HG03520 (cell line): Measurements from ENCODE around the gene COL28A1.

Source experiments
- ATAC-seq: cut with Tn5 transposase; IDR thresholded peaks from one replicate; pipeline ENCODE4 v1.9.1; 2021; ENCODE audit warnings: mild to moderate bottlenecking, moderate library complexity; ENCODE audit not compliant: unreplicated experiment

Gene COL28A1

DNA sequence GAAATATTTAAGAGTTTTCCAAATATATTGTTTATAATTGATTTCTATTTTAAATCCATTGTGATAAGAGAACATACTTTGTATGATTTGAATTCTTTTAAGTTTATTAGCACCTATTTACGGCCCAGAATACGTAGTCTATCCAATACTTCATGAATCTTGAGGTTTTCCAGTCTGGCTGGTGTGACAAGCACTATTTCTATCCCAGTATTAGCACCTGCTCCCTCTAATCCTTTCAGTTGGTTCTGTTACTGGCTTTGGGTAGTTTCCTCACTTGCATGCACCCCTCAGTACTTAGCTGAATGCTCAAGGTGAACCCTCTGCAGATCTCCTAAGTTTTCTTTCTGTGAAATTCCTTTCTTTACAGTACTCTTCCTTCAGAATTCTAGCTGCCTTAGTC lies 186.5 kb downstream of the COL28A1 start:
- no peak for ATAC-seq

DNA sequence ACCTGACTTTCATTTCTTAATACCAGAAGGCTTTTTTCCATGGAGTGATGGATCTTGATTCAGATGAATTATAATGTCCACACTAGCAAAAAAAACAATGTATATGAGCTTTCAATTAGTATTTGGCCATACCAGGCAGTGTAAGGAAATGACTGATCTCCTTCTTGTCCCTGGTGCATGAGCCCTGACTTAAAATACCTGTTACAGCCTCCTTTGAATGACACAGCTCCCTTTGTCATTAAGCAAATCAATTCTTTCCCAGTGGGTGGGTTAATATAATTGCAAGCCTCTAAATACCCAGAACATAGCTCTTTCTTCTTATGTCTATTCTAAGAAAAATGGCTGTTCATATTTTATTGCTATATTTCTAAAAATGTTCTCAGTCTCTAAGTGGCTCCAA lies 188.6 kb downstream of the COL28A1 start:
- no peak for ATAC-seq

DNA sequence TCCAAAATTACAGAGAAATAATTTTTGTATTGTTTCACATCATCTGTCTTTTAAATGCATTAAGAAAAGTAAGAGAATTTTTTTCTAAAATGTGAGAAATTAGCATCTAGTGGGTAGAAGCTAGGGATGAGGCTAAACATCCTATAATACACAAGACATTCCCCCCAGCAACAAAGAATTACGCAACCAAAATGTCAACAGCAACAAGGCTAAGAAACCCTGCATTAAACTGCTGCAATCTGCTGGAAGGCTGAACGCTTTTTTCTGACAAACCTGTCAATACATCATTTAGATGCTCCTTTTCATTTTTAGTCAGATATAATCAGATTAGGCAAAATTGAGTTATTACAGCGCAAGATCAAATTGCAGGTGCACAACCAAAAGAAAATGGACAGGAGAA lies 191.1 kb downstream of the COL28A1 start:
- ATAC-seq, result no peak

GRCh38 chr7:7335909-7336308 lies 199.8 kb downstream of the COL28A1 start:
- no peak for ATAC-seq

DNA sequence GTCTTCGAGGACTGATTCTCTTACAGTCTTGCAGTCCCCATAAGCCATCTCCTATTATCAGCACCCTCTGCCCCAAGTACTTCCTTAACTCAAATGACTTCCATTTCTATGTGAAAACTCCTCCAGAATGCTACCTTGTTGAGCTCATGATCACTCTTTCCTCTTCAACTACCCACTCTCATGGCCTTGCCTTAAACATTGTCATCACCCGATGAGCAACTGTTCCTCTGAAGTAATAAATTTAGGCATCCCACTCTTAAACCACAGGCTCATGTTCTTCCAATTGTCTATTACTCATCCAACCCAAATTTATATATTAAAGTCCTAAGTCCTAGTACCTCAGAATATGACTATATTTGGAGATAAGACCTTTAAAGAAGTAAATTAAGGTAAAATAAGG lies 200.5 kb downstream of the COL28A1 start:
- no peak for ATAC-seq

DNA sequence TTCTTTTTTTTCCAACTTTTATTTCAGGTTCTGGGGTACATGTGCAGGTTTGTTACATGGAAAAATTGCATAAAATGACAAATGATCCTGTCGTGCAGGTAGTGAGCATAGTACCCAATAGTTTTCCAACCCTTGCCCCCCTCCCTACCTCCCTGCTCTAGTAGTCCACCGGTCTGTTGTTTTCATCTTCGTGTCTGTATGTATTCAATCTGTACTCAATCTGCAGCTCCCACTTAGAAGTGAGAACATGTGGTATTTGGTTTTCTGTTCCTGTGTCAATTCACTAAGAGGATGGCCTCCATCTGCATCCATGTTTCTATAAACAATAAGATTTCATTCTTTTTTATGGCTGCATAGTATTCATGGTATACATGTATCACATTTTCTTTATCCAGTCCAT lies 202.1 kb downstream of the COL28A1 start:
- ATAC-seq, result no peak

- ATAC-seq, result no peak
Measured at GRCh38 chr7:7331523-7331922, 204.2 kb downstream of the COL28A1 start.

- ATAC-seq, result no peak
Measured at GRCh38 chr7:7330997-7331396, 204.7 kb downstream of the COL28A1 start.

GRCh38 chr7:7329326-7329725 lies 206.3 kb downstream of the COL28A1 start:
- no peak for ATAC-seq

DNA sequence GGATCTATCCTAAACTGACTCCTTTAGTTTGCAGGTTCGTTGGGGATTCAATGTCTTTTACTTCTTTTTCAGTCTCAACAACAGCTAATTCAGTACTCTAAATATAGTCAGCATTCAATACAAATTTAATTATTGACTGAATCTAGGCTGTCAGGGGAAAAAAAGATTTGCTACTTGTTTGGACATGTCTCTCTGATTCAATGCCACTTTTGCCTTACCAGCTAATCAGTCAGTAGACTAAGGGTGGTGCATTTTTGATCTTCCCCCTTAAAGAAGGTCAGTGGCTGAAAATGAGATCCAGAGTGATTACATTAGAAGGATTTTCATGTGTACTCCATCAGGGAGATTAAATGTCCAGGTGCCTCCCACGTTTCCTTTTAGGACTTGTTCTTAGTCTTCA lies 208.2 kb downstream of the COL28A1 start:
- no peak for ATAC-seq

GRCh38 chr7:7324698-7325097 lies 211.0 kb downstream of the COL28A1 start:
- ATAC-seq, result no peak

DNA sequence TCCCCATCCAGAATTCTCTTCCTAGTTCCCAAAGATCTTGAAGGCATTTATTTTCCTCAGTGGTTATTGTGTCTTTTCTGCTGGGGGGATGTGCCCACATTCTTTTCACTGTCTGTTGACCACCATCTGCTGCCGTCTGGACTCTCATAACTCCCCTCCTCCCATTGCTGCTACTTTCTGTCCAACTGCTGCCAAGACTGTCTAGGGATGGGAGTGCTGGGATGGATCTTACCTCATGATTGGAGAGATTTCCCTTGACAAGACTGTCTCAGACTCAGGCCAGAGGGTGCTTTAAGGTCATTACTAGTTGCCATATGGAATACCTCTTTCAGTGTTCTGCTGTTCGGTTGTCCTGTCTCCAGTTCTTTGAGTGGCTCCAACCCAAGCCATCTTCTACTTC lies 211.8 kb downstream of the COL28A1 start:
- no peak for ATAC-seq

- peak; percentile 41 for ATAC-seq
Measured at GRCh38 chr7:7323352-7323751, 212.3 kb downstream of the COL28A1 start.

DNA sequence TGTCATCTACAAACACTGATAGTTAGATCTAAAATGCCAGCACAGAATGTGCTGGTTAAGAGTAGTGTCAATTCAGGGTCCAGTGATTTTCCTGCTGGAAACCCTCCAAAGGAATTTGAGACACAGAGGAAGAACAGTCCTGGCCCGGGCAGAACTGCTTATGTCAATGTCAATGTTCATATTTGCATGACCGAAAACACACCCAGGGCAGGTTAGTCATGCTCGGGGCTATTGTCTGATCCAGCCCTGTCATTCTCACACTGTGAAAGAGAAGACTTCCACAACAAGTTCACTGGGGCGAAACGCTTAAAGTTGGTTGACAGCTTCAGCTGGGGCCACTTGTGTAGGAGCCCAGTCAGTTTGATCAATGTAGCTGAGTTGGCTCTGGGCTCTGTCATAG lies 214.0 kb downstream of the COL28A1 start:
- peak; percentile 96 for ATAC-seq

DNA sequence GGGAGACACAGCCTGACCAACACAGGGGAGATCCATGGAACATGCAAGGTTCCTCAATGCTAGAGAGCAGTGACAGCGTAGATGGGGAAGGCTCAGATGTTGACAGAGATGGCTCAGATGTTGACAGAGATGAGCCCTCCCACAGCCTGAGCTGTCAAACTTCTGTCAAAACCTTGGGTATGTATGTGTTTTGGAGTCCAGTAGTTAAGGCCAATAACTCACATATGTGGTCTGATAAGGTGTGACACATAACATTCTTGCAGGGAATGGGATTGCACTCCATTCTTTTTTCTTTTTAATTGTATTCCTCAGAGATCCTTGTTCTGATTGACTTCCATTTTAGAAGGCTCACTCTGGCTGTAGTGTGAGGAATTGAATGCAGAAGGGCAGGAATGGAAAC lies 217.1 kb downstream of the COL28A1 start:
- ATAC-seq, result no peak

GRCh38 chr7:7317850-7318249 lies 217.8 kb downstream of the COL28A1 start:
- no peak for ATAC-seq

DNA sequence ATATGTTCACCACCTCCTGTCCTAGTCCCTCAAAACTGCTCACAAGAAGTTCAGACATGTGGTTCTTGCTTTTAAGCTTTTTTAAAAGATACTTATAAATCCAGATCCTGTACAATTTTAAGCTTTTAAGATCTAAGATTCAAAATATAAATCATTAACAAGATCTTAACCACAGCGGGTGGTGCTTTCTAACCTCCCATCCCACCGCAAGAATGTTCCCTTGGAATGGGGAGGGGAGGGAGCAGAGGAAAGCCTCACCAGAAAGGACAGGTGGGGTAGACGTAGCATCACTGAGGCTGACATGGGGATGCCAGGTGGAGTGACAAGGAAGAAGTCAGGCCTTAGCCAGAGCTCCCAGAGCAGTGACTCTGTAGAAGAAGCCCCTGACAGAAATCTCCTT lies 219.8 kb downstream of the COL28A1 start:
- no peak for ATAC-seq

GRCh38 chr7:7312323-7312722 lies 223.3 kb downstream of the COL28A1 start:
- no peak for ATAC-seq

DNA sequence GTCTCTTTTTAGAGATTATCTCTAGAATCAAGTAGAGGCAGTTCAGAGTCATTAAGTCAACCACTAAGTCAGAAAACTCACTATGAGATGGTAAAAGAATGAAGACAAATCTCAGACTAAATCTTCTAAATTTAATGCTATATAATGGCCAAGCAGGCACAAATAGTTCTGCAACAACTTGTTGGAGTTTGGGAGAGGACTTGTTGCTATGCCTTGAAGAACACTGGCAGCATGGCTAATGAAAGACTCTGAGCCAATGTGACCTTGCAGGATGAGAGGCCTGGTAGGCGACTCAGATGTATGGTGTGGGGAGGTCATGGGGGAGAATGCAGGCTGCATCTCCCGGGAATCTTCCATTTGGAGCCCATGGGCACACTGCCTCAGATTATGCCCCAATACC lies 224.7 kb downstream of the COL28A1 start:
- ATAC-seq, result no peak

DNA sequence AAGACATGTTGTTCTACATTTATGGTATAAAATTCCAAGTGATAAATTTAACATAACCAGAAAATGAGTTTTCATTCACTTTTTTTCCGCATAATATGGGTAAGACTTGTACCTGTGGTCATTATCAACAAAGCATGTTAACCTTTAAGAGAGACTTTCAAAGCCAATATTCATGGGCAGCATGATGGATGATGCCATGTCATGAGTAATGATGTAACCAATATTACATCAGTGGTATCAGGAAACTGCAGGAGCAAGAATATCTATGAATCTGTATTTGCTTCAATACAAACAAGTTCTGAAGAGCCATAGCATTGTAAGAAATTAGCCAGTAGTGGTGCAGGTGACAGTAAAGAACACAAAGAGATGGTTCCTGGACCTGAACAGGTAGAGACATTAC lies 226.5 kb downstream of the COL28A1 start:
- ATAC-seq, result no peak
